ENCODE measurements around the gene SST.

DNA sequence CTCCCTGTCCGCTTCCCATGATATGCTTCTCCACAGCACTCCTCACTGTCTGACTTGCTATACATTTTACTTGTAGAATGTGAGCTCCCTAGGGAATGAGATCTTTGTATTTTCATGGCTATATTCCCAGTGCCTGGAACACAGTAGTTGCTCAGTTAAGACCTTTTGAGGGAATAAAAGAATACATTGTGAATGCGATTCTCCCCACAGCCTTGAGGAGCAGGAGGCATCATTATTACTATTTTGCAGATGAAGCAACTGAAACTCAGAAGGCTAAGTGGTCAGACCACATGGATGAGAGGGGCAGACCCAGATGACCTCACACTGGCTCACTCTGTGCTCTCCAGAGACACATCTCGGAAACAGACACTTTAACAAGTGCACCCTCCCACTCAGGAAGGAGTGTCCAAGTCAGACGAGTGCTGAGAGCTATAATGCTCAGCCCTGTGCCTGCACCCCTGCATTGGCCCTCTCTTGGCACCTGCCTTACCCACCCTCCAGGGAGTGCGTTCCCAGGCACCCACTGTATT, 46.8 kb downstream of the SST start:
- TF ChIP-seq, protein P1, sequence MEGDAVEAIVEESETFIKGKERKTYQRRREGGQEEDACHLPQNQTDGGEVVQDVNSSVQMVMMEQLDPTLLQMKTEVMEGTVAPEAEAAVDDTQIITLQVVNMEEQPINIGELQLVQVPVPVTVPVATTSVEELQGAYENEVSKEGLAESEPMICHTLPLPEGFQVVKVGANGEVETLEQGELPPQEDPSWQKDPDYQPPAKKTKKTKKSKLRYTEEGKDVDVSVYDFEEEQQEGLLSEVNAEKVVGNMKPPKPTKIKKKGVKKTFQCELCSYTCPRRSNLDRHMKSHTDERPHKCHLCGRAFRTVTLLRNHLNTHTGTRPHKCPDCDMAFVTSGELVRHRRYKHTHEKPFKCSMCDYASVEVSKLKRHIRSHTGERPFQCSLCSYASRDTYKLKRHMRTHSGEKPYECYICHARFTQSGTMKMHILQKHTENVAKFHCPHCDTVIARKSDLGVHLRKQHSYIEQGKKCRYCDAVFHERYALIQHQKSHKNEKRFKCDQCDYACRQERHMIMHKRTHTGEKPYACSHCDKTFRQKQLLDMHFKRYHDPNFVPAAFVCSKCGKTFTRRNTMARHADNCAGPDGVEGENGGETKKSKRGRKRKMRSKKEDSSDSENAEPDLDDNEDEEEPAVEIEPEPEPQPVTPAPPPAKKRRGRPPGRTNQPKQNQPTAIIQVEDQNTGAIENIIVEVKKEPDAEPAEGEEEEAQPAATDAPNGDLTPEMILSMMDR (IDR thresholded peaks at IDR 0.05): no peak
- TF ChIP-seq POLR2AphosphoS5 (IDR thresholded peaks at IDR 0.05) (no peak), POLR2A (IDR thresholded peaks at IDR 0.05) (no peak), EP300 (IDR thresholded peaks at IDR 0.05) (no peak)

Data from stomach (tissue), 4 donors.